ENCODE results near the gene EPHA2.

The EPHA2 gene

GRCh38 chr1:16175610-16176553, 20.0 kb upstream of the EPHA2 start:
- DNase-seq (ENCODE audit: extremely low read depth, insufficient read length) = no peak
- Histone ChIP-seq H3K27me3 (replicated peaks; ENCODE audit: control insufficient read depth, insufficient read depth, low read length) (peaks cover 2% of the 10 kb centered on the region; the same call in 1 of the 2 replicates), H3K36me3 (ENCODE audit: control insufficient read depth, insufficient read depth, low read length) (no peaks in the 10 kb centered on the region), H3K4me3 (replicated peaks; ENCODE audit: low read depth, low read length) (no peak overlapping the region)
- no peak for TF ChIP-seq CTCF (IDR thresholded peaks at IDR 0.05; ENCODE audit: insufficient read depth, low read length, poor library complexity, severe bottlenecking)

GRCh38 chr1:16174886-16175598, 19.2 kb upstream of the EPHA2 start:
- Histone ChIP-seq H3K27me3 (replicated peaks; ENCODE audit: control insufficient read depth, insufficient read depth, low read length) (peaks cover 2% of the 10 kb centered on the region; the same call in 1 of the 2 replicates), H3K4me3 (replicated peaks; ENCODE audit: low read depth, low read length) (no peak overlapping the region), H3K36me3 (ENCODE audit: control insufficient read depth, insufficient read depth, low read length) (no peaks in the 10 kb centered on the region)
- TF ChIP-seq CTCF (IDR thresholded peaks at IDR 0.05; ENCODE audit: insufficient read depth, low read length, poor library complexity, severe bottlenecking) = no peak
- DNase-seq (ENCODE audit: extremely low read depth, insufficient read length) = no peak

GRCh38 chr1:16174261-16174868, 18.5 kb upstream of the EPHA2 start:
- no peak for TF ChIP-seq CTCF (IDR thresholded peaks at IDR 0.05; ENCODE audit: insufficient read depth, low read length, poor library complexity, severe bottlenecking)
- peaks cover 2% of the 10 kb centered on the region; the same call in 1 of the 2 replicates for H3K27me3 ChIP-seq (replicated peaks; ENCODE audit: control insufficient read depth, insufficient read depth, low read length)
- no peaks in the 10 kb centered on the region for H3K36me3 ChIP-seq (ENCODE audit: control insufficient read depth, insufficient read depth, low read length)
- H3K4me3 ChIP-seq (replicated peaks; ENCODE audit: low read depth, low read length) = no peak overlapping the region
- DNase-seq (ENCODE audit: extremely low read depth, insufficient read length) = no peak

- no peak overlapping the region for H3K4me3 ChIP-seq (replicated peaks; ENCODE audit: low read depth, low read length)
- peaks cover 1% of the 10 kb centered on the region; the same call in 1 of the 2 replicates for H3K27me3 ChIP-seq (replicated peaks; ENCODE audit: control insufficient read depth, insufficient read depth, low read length)
- no peak for DNase-seq (ENCODE audit: extremely low read depth, insufficient read length)
- TF ChIP-seq CTCF (IDR thresholded peaks at IDR 0.05; ENCODE audit: insufficient read depth, low read length, poor library complexity, severe bottlenecking) = no peak
- no peaks in the 10 kb centered on the region for H3K36me3 ChIP-seq (ENCODE audit: control insufficient read depth, insufficient read depth, low read length)
Observed at GRCh38 chr1:16173447-16174260, 17.8 kb upstream of the EPHA2 start.

GRCh38 chr1:16172964-16173446, 17.1 kb upstream of the EPHA2 start:
- H3K36me3 ChIP-seq (ENCODE audit: control insufficient read depth, insufficient read depth, low read length) = no peaks in the 10 kb centered on the region
- no peak overlapping the region for H3K4me3 ChIP-seq (replicated peaks; ENCODE audit: low read depth, low read length)
- no peak for DNase-seq (ENCODE audit: extremely low read depth, insufficient read length)
- H3K27me3 ChIP-seq (replicated peaks; ENCODE audit: control insufficient read depth, insufficient read depth, low read length) = no peaks in the 10 kb centered on the region; the same call in 1 of the 2 replicates
- no peak for TF ChIP-seq CTCF (IDR thresholded peaks at IDR 0.05; ENCODE audit: insufficient read depth, low read length, poor library complexity, severe bottlenecking)
